MM.1S (cell line): ENCODE results near the gene TRAF3IP1.

Experiments
- DNase-seq: peaks from one replicate; pipeline ENCODE4 v3.0.0-alpha.2; 2015
- H2AFZ ChIP-seq: fragments of 300-600 bp; sonication (generic); 2 replicates; pipeline ENCODE4 v1.6.0; 2016; ENCODE audit warnings: antibody characterized with exemption, low read length
- H3F3A ChIP-seq: fragments of 300-600 bp; sonication (generic); 2 replicates; pipeline ENCODE4 v1.6.1; 2016; ENCODE audit warnings: mild to moderate bottlenecking, antibody characterized with exemption, low read length, moderate library complexity, mixed read lengths; ENCODE audit not compliant: insufficient read depth
- H3K27ac ChIP-seq: fragments of 300-600 bp; sonication (generic); 2 replicates; pipeline ENCODE4 v1.5.1; 2016; ENCODE audit warnings: mild to moderate bottlenecking, low read length
- H3K27me3 ChIP-seq: fragments of 300-600 bp; sonication (generic); replicated peaks from 2 replicates; pipeline ENCODE4 v1.6.0; 2016; ENCODE audit warnings: low read length; ENCODE audit not compliant: insufficient read depth
- H3K36me3 ChIP-seq: fragments of 300-600 bp; sonication (generic); replicated peaks from 2 replicates; pipeline ENCODE4 v1.6.1; 2016; ENCODE audit warnings: mild to moderate bottlenecking, low read length, mixed read lengths; ENCODE audit not compliant: insufficient read depth
- H3K4me1 ChIP-seq: fragments of 300-600 bp; sonication (generic); 2 replicates; pipeline ENCODE4 v1.6.1; 2016; ENCODE audit warnings: low read length, mixed read lengths
- H3K4me2 ChIP-seq: fragments of 300-600 bp; sonication (generic); 2 replicates; pipeline ENCODE4 v1.6.0; 2016; ENCODE audit warnings: low read depth, low read length
- H3K4me3 ChIP-seq: fragments of 300-600 bp; sonication (generic); 2 replicates; pipeline ENCODE4 v1.5.1; 2016; ENCODE audit warnings: low read length, mixed read lengths
- H3K79me2 ChIP-seq: fragments of 300-600 bp; sonication (generic); 2 replicates; pipeline ENCODE4 v1.6.1; 2016; ENCODE audit warnings: mixed run types, low read length, mixed read lengths
- H3K9ac ChIP-seq: fragments of 300-600 bp; sonication (generic); 2 replicates; pipeline ENCODE4 v1.6.1; 2016; ENCODE audit warnings: low read length, mixed read lengths
- H3K9me2 ChIP-seq: fragments of 300-600 bp; sonication (generic); replicated peaks from 2 replicates; pipeline ENCODE4 v1.6.1; 2016; ENCODE audit warnings: mild to moderate bottlenecking, low read length, mixed read lengths; ENCODE audit not compliant: insufficient read depth
- H3K9me3 ChIP-seq: fragments of 300-600 bp; sonication (generic); replicated peaks from 2 replicates; pipeline ENCODE4 v1.6.1; 2016; ENCODE audit warnings: mild to moderate bottlenecking, low read length, mixed read lengths; ENCODE audit not compliant: insufficient read depth
- H4K20me1 ChIP-seq: fragments of 300-600 bp; sonication (generic); 2 replicates; pipeline ENCODE4 v1.6.1; 2016; ENCODE audit warnings: mild to moderate bottlenecking, low read length, moderate library complexity, mixed read lengths; ENCODE audit not compliant: insufficient read depth
- CTCF ChIP-seq: fragments of 300-600 bp; sonication (generic); IDR thresholded peaks from 2 replicates; pipeline ENCODE4 v1.5.1; 2016; ENCODE audit warnings: antibody characterized with exemption, low read length, mixed read lengths
- EZH2 ChIP-seq: fragments of 300-600 bp; sonication (generic); optimal IDR thresholded peaks from 2 replicates; pipeline ENCODE3; 2017; ENCODE audit warnings: low read depth, mild to moderate bottlenecking, antibody characterized with exemption, low read length, mixed read lengths
- EZH2phosphoT487 ChIP-seq: fragments of 300-600 bp; sonication (generic); IDR thresholded peaks from 2 replicates; pipeline ENCODE4 v1.6.1; 2018; ENCODE audit warnings: antibody characterized with exemption, low read length

The TRAF3IP1 gene

GRCh38 chr2:238313991-238314350 lies 6.3 kb upstream of the TRAF3IP1 start:
- Histone ChIP-seq H2AFZ (no peak overlapping the region), H3K4me2 (no peak overlapping the region), H3K9ac (no peak overlapping the region), H3K9me2 (no peaks in the 10 kb centered on the region), H3K4me3 (no peak overlapping the region), H3K27me3 (no peaks in the 10 kb centered on the region), H3K36me3 (no peaks in the 10 kb centered on the region), H3K79me2 (no peaks in the 10 kb centered on the region), H3F3A (no peaks in the 10 kb centered on the region), H4K20me1 (no peaks in the 10 kb centered on the region), H3K4me1 (no peaks in the 10 kb centered on the region), H3K27ac (no peak overlapping the region), H3K9me3 (no peaks in the 10 kb centered on the region)
- DNase-seq: no peak
- TF ChIP-seq EZH2 (no peak), EZH2phosphoT487 (no peak), CTCF (no peak)

- H3K4me3 ChIP-seq: no peak overlapping the region
- no peak overlapping the region for H3K27ac ChIP-seq
- TF ChIP-seq EZH2phosphoT487: no peak
- no peak for TF ChIP-seq EZH2
- no peak for TF ChIP-seq CTCF
- DNase-seq: no peak
- no peaks in the 10 kb centered on the region for H3K79me2 ChIP-seq
- H3K27me3 ChIP-seq: no peaks in the 10 kb centered on the region
- H3F3A ChIP-seq: no peaks in the 10 kb centered on the region
- no peaks in the 10 kb centered on the region for H3K9me3 ChIP-seq
- no peak overlapping the region for H3K4me2 ChIP-seq
- H3K9ac ChIP-seq: no peak overlapping the region
- H3K4me1 ChIP-seq: no peaks in the 10 kb centered on the region
- no peak overlapping the region for H2AFZ ChIP-seq
- H3K9me2 ChIP-seq: no peaks in the 10 kb centered on the region
- no peaks in the 10 kb centered on the region for H3K36me3 ChIP-seq
- no peaks in the 10 kb centered on the region for H4K20me1 ChIP-seq
Observed at GRCh38 chr2:238314576-238314975, 5.7 kb upstream of the TRAF3IP1 start.

GRCh38 chr2:238315031-238315595 lies 5.2 kb upstream of the TRAF3IP1 start:
- Histone ChIP-seq H3K36me3 (no peaks in the 10 kb centered on the region), H3K9ac (no peak overlapping the region), H3K4me3 (no peak overlapping the region), H4K20me1 (no peaks in the 10 kb centered on the region), H3K4me2 (no peak overlapping the region), H3K27ac (no peak overlapping the region), H3K9me2 (no peaks in the 10 kb centered on the region), H3F3A (no peaks in the 10 kb centered on the region), H3K27me3 (no peaks in the 10 kb centered on the region), H2AFZ (no peak overlapping the region), H3K79me2 (no peaks in the 10 kb centered on the region), H3K4me1 (peaks cover 4% of the 10 kb centered on the region; the same call in 1 of the 2 replicates), H3K9me3 (no peaks in the 10 kb centered on the region)
- no peak for DNase-seq
- TF ChIP-seq CTCF (no peak), EZH2phosphoT487 (no peak), EZH2 (no peak)
